DMS153 treated with DMSO at 0.1 percent for 48 hours (cell line): Measurements from ENCODE around the gene CD101.

ENCODE experiments used
- DNase-seq: peaks from one replicate; lab custom pipeline; 2025; ENCODE audit not compliant: unreplicated experiment; lab: John Stamatoyannopoulos, UW

CD101 gene

DNA sequence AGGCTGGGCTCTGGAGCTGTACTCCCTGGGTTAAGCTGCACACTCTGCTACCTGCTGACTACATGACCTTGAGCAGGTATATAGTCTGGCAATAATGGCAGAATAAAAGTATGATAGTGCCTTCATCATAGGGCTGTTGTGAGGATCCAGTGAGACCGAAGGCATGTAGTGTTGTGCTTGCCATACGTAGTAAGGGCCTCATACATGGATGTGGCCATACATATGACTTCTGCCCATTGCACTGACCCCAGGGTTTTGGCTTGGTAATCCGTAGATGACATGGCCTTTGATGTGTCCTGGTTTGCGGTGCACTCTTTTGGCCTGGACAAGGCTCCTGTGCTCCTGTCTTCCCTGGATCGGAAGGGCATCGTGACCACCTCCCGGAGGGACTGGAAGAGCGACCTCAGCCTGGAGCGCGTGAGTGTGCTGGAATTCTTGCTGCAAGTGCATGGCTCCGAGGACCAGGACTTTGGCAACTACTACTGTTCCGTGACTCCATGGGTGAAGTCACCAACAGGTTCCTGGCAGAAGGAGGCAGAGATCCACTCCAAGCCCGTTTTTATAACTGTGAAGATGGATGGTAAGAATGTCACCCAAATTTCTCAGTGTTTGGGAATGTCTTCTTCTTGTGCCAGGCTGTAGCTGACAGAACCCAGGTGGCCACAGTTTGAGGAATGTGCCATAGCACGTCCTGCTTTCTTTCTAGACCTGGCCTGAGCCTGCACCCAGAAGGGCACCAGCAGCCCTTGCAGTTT, 17.0 kb upstream of the CD101 start:
- DNase-seq, result no peak

DNA sequence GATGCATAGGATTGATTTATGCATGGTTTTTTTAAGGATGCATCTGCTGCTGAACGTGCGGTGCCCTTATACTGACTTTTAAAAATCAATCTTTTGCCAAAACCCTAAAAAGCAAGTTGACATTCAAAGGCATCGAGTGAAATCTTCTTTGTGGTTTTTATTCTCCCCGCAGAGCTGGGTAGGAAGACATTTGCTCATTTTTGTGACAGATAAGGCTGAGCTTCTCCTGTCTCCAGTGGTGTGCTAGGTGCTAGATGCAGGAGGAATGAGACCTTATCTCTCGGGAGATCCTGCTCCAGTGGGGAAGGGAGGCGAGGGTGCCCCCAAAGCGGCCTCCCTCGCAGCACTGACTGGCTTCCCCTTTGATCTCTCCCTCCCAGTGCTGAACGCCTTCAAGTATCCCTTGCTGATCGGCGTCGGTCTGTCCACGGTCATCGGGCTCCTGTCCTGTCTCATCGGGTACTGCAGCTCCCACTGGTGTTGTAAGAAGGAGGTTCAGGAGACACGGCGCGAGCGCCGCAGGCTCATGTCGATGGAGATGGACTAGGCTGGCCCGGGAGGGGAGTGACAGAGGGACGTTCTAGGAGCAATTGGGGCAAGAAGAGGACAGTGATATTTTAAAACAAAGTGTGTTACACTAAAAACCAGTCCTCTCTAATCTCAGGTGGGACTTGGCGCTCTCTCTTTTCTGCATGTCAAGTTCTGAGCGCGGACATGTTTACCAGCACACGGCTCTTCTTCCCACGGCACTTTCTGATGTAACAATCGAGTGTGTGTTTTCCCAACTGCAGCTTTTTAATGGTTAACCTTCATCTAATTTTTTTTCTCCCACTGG, 14.9 kb upstream of the CD101 start:
- DNase-seq, result no peak

DNA sequence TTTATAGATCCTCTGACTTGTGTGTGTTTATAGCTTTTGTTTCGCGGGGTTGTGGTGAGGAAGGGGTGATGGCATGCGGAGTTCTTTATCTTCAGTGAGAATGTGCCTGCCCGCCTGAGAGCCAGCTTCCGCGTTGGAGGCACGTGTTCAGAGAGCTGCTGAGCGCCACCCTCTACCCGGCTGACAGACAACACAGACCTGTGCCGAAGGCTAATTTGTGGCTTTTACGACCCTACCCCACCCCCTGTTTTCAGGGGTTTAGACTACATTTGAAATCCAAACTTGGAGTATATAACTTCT, 14.4 kb upstream of the CD101 start:
- peak; percentile 31 for DNase-seq

GRCh38 chr1:116988248-116988647, 13.3 kb upstream of the CD101 start:
- no peak for DNase-seq

DNA sequence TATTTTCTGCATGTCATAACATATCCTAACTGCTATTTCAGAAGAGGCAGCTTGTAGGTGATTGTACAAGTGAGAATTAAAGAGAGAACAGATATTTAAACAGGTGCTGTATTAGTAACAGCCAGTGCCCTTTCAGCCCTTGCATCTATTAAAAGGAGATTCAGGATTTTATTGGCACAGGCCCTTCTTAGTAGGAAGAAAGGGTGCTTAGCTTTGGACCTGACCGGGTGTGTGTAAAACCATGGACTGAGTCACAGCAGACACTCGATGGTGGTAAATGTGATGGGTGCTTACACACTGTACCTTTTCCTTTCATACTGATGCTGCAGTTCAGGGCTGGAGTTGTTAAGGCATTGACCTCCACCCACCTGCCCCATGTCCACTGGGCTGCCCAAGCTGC, 12.7 kb upstream of the CD101 start:
- DNase-seq, result peak; percentile 83

- DNase-seq, result no peak
These were observed 11.7 kb upstream of the CD101 start for GRCh38 chr1:116989835-116990234.

DNA sequence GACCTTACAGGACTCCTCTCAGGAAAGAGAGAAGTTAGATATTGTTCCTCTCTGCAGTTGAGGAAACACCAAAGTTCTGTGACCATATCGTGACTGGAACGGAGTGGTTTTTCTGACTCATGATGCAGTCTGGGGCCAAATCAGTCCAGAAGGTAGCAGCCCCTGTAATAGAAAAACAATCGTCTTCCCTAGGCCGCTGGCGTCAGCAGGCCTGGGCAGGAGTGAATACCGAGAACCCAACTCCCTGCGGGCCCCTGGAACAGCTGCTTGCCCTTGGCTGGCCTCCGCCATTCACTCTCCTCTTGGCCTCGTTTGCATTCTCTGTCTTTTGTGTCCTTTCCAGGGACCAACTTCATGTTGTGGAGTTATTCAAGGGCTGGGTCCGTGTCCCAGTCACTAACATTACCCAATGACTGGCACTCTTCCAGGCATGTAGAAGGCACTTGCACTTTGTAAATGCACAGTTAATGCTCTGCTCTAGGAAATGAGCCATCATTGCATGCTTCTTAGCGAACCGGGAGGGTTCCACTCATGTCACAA, 10.9 kb upstream of the CD101 start:
- no peak for DNase-seq

DNA sequence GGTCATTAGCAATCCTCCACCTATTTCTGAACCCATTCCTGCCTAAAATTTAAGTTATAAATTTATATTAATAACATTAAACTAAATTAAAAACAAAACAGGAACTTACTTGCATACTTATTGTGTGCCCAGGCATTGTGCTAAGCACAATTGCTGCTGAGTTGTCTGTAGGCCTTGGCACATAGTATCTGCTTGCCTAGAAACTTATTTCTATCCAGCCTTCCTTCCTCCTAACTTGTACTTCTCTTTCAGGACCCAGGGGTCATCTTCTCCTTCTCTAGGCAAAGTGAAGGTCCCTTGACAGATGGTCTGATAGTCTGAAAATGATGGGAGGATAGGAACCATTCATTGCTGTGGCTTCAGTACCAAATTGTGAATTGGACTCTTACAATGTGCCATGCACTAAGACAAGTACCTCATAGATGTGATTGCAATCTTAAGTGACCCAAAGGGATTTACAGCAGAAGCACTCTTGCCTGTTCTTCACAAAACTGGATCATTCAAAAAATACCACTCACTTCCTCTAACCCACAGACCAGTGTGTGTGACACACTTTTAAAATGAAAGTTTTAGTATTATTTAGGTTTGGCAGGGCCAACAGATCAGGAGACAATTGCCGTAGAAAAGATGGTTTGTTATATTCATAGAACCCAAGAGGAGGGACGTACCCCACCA, 10.3 kb upstream of the CD101 start:
- no peak for DNase-seq

DNA sequence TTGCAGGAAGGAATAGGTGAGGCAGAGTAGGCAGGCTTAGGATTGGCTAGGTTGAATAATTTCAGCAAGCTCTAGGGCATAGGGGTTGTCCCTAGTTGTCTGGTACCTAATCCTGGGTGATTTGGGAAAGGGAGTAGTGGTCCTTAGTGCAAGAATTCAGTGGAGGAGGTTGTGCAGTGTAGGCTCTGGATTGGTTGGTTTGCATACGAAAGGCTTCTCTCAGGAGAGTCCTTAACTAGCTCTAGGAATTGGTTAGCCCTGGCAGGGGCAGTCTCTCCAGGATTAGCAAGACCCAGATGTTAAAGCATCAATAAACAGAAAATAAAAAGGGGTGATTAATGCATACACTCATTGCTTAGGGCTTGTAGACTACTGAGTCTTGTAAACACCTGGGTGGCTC, 9.6 kb upstream of the CD101 start:
- no peak for DNase-seq

- DNase-seq, result no peak
These were observed 8.3 kb upstream of the CD101 start for GRCh38 chr1:116993286-116993685.

DNA sequence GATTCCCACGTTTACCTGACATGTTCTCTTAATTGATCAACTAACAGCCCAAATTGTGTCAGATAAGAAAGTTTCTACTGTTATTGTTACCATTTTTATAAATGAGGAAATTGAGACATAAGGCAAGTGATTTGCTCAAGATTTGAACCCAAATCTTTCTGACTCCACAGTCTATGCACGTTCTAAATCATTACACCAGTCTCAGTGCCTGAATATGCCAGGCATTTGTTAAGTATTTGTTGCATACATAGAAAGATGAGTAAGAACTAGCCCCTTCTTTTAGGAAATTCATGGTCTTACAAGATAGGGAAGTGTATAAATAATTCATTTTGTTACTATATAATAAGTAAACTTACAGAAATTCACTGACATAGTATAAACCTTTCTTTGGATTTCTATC, 7.1 kb upstream of the CD101 start:
- DNase-seq, result no peak

DNA sequence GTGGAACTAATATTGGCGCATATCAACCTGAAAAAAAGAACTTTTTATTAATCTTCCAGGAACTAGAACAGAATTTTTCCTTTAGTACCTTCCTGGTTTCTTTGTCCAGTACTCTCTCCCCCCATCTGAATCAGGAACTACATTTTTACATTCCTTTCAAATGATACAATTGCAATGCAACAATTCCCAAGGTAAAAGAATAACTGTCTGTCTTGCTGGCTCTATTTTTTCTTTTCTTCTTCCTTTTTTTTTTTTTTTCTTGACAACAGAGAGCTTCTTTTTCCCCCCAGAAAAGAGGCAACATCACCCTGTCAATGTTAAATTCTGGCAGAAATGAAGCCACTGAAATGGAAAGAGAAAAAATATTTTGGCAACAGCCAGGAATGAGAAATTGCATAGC, 4.5 kb upstream of the CD101 start:
- no peak for DNase-seq

GRCh38 chr1:116997636-116998035, 3.9 kb upstream of the CD101 start:
- DNase-seq, result no peak

DNA sequence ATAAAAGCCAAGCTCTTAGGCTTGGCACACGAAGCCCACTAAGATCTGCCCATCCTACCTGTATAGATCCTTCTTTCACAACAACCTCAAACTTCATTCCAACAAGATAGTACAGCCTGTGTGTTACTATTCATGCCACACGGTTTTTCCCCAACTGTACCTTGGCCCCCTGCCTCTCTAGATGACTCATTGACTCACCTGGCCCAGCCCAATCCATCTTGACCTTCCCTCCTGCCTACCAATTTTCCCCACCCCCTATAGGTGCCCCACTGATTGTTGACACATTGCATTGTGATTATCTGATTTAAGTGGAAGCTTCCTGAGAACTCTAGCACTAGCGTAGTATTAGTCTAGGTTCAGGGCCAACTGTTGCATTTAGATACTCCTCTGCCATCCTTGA, 2.0 kb upstream of the CD101 start:
- no peak for DNase-seq

- DNase-seq, result no peak
These were observed 1.4 kb upstream of the CD101 start for GRCh38 chr1:117000142-117000541.

DNA sequence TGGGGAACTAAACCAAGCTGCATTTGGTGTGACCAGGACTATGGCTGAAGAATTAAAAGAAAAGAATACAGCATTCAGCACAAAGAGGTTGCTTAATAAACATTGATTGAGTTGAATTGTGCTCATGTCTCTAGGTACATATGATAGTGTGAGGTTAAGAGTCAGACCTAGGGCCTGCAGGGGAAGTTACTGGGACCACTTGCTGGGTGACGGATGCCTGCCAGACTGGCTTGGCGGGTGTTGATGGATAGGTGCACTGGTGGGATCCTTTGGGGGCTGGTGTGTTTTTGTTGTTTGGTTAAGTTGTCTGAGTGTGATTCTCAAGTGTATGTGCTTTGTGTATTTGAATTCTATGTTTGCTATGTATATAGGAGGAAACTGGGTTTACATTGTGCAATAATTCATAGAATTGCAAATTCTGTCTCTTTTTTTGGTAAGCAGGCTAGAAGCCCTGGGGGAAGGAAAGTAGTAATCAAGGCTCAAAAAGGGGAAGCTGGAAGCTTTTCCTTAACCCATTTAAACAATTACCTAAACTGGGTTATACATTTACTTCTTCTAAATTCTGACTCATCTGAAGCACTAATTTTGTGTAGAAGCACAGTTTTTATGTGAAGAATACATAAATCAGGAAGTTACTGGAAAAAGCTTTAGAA, 1.8 kb downstream of the CD101 start:
- no peak for DNase-seq

GRCh38 chr1:117007719-117008013, 6.1 kb downstream of the CD101 start:
- no peak for DNase-seq

DNA sequence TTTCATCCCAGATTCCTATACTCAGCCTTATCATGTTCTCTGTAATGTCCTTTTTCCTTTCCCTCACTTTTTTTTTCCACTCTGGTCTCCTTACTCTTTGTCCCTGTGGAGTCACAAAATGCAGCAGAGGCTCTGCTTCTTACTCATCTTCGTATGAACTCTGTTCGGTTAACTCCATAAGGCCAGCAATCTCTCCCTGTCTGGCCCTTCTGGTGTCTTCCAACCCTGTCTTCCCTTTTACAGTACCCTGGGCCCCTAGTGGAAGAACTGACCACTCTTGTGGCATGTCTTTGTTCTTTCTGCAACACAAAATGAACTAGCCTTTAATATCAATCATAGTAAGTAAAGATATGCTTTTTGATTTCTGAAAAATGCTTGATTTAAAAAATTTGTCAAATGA, 7.1 kb downstream of the CD101 start:
- DNase-seq, result no peak

- no peak for DNase-seq
These were observed 7.6 kb downstream of the CD101 start for GRCh38 chr1:117009132-117009531.

GRCh38 chr1:117010310-117010969, 8.9 kb downstream of the CD101 start:
- DNase-seq, result no peak

DNA sequence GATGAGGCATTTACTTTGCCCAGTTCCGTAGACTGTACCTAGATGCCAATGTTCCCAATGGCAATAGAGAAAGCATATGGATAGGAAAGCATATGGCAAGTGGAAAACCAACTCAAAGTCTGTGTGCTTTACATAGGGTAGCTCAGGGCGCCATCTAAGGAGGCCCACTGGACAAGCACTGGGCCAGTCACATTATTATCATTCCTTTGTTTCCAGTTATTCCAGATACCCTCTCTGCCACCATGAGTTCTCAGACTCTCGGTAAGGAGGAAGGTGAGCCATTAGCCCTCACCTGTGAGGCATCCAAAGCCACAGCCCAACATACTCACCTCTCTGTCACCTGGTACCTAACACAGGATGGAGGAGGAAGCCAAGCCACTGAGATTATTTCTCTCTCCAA, 9.8 kb downstream of the CD101 start:
- no peak for DNase-seq
